Stimulated activated CD4-positive, alpha-beta T cell treated with anti-CD3 and anti-CD28 coated beads, Interleukin-2, amount 100 ng/mL, for 24 hours (primary cell): ENCODE data around the gene CLASP2.

Source experiments
- DNase-seq, 2 donors: peaks; one replicate each; pipeline ENCODE4 v3.0.0-alpha.2; 2020

CLASP2 gene

DNA sequence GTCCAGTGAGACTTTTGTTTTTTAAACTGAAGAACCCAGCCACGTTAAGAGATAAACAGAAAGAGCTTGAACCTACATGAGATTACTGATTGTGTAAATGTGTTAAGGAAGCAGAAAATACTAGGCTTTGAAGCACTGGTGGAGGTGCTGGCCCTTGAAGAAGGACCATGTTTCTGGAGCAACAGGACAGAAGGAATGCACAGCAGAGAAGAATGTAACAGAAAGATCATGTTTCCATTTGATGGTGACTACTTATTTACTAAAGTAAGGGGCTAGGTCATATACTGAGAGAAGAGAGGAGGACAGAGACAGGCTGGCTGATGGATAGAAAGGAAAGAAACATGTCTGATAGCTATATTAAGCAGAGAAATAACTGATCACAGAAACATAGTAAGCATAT is 88.8 kb downstream of the CLASP2 start:
- no peak for DNase-seq

DNA sequence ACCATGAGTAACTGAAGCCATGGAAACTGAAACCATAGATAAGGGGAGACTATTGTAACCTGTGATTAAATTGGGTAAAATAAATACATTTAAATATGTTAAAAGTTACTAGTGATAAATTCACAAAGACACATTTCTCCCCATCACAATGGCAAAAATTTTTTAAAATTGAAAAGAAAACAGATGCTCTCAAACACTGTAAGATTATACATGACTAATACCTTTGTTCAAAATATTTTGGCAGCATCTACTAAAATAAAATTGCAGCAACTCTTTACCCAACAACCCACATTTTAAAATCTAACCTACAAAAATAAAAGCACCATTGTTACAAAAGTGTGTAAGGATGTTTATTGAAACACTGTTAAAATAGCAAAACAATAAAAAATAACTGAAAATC is 93.3 kb downstream of the CLASP2 start:
- DNase-seq = no peak

DNA sequence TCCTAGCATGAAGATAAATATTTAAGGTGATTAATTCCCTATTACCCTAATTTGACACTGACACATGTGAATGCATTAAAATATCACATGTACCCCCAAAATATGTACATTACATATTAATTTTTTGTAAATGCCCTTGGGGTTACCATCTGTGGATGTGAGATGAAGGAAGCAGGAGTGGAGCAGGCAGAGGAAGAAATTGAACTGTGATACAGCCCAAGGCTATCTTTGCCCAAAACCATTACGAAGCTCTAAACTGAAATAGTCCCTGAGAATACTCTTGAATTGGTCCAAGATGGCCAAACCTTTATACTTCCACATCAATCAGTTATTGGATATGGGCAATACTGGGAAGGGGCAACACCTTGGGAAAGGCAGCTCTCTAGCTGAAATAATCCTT is 105.0 kb downstream of the CLASP2 start:
- DNase-seq = no peak

DNA sequence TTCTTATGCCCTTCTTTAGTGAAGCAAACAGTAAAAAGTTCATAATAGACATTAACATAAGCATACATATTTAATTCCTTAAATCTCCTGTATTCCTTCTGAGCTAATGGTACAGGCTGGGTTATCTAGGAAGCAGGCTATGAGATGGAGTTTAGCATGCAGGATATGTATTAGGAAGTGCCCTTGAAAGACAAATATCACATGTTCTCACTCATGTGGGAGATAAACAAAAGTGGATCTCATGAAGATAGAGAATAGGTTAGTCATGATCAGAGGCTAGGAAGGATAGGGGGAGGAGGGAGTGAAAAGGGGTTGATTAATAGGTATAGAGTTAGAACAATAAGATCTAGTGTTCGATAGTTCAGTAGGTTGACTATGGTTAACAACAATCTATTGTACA is 105.4 kb downstream of the CLASP2 start:
- no peak for DNase-seq

DNA sequence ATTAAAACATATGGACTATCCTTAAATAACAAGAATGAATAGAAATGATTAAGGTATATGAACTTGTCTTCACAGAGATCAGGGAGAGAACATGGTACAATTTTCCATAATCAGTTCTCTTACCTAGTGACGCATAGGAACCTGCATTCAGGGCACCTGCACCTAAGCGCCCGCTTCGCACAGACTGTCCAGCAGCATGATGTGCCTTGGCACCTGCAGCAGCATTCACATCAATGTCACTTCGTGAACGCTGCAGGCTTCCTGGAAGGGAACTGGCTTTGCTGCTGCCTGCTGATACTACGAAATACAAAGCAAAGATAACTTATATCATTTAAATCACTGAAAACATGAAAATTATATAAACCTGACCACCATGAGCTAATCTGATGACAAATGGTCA is 115.2 kb downstream of the CLASP2 start:
- no peak for DNase-seq

DNA sequence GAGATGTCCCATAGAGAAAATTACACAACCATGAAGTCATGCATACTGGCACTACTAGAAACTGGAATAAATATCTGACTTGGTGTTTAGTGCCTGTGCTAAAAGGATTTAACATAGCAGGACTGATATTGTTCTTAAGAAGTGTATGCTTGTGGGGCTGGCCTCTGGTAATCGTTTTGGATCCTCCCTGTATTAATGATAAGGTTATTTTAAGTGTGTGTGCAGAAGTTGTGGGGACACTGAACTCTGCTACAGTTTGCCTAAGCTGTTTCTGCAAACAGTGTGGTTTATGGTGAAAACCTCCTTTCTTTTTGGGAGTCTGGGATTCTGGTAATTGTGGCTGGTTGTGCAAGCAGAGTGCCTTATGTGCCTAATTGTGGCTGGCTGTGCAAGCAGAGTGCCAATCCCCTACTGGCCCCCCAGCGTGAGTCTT is 120.8 kb downstream of the CLASP2 start:
- DNase-seq = no peak

DNA sequence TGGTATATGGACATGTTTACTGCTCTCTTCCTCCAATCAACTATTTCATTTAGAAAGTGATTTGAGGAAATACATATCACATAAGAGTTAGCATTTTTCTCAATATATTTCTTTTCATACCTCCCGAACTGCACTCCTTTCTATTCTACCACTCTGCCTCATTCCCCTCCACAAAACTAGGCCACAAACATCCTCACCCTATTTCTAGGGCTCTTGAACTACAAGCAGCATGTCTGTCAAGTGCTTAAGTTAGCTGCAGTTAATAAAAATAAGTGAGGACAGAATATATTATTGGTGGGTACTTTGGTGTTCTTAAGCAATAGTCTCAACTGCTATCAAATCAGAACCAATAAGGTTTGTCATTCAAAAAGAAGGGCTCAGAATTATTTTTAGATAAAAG is 125.1 kb downstream of the CLASP2 start:
- no peak for DNase-seq

DNA sequence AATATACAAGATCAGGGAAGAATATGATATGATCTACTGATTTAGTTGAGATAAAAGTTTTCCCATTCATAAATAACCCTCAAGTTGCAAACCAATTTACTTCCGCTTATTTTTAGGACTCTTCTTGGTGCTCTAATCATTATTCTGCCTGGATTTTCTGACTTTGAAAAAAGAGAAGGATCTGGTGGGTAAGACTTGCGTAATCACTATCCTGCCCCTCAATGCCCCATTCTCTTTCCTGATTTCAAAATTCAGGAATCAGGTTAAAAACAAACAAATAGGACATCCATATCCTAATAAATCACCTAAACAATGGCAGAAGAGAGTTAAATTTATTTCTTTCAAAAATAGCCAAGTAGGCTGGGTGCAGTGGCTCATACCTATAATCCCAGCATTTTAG is 127.5 kb downstream of the CLASP2 start:
- DNase-seq = no peak

DNA sequence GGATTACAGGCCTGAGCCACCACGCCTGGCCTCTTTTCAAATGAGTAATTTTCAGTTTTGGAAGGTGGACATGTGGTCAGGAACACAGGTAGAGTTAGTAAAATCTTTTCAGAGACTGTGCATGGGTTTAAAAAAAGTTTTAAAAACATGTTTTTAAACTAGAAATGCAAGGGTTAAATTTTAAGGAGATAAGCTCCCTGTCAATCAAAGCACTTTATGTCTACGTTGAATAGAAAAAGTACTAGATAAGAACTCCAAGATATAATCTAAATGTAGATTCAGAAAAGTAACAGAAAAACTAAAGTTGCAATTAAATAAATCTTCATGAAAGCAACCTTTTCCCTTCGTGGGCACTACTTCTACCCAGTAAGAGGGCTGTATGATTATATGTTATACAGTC is 131.7 kb downstream of the CLASP2 start:
- DNase-seq = no peak

DNA sequence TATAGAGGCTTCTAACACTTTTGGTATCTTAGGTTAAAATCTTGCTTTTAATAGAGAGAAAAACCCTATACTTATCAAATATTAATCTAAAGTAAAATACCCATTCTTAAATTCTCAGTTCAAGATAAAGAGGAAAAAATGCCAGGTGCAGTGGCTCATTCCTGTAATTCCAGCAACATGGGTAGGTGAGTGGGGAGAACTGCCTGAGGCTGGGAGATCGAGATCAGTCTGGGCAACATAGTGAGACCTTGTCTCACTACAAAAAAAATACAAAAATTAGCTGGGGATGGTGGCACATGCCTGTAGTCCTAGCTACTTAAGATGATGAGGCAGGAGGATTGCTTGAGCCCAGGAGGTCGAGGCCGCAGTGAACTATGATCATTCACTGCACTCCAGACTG is 135.8 kb downstream of the CLASP2 start:
- DNase-seq = no peak

DNA sequence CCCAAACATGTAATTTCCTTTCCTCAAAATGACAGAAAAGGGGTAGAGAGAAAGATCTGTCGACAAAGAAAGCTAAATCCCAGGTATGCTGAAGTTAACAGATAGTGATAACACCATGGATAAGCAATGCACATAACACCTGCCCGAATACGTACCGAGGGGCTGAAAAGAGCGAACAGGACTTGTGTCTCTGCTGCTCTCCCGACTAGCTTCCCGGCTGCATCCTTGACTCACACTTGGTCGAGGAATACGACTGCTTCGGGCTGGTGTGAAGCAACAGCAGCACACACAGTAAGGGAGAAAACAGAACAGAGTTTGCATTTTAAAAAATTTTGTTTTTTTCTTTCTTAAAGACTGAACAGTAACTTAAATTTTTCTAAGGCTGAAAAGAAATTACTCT is 136.4 kb downstream of the CLASP2 start:
- DNase-seq = no peak

DNA sequence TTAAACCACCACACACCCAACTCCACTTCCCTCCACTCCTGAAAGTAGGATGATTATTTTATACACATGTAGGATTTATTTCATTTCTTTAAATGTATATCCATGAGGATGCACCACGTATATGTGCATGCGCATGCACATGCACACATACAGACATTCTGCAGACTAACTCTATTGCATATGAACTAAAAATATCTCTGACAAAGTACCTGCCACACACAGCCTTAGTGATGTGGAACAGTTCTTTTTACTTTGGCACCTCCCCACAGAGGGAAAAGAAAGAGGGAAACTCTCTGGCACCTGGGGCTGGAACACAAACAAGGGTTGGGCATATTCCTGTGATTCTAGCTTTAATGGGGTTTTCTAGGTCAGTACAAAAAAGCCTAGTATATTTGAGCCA is 138.2 kb downstream of the CLASP2 start:
- DNase-seq = no peak

DNA sequence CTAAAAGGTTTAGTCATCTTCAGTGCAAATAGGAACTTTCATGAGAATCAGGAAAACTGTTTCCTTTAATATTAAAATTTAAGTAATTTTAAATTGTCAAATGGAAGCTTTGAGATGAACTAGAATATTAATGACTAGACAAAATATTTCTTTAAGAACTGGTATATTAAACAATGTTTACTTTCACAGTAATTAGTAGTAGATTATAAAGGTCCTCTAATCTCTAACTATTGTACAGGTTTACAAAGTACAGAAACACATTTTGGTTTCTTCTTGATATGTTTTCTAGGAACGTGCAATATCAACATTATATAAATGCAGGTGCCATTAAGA is 138.9 kb downstream of the CLASP2 start:
- DNase-seq = no peak

DNA sequence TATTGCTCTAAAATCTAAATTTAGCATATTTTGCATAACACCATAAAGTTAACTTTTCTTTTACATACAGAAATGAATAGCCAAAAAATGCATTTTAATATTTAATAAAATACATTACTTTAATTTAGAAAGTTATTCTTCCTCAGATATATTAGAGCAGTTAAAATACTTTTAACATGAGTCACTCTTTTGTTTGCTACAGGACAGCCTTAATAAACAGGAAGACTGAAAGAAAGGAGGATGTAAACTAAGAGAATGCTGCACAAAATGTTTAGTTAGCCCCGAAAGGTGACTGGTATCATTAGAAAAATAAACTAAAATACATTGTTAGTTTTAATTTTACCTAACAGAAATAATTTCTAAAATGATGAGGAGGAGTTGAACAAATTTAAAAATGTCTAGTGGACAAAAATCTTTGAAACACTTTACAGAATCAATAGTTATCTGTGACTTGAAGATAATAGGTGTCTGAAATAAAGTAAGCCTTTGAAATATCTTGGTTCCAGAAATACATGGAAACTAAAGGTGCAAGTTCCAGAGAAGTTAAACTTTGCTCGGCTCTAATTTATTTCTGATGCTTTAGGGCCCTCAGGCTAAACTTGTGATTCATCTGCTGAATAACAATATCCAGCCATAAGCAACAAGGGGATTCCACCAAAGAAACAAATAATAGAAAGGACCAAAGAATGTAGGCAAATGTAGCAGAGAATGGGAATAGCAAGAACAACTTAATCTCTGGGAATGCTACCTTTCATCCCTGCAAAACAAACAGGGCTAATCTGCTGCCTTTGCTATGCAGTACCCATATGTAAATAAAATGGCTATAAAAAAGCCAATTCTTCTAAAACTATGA is 139.5 kb downstream of the CLASP2 start:
- DNase-seq = no peak

DNA sequence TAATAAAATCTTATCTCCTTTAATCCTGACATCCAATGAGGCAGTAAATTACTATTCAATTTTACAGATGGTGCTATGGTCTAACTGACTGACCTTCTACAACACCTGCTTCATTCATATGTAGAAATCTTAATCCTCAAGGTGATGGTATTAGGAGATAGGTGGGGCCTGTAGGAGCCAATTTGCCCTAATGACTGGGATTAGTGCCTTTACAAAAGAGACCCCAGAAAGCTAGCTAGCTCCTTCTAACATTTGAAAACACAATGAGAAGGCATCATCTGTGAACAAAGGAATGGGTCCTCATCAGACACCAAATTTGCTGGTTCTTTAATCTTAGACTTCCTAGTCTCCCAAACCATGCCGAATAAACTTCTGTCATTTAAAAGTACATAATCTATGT is 140.5 kb downstream of the CLASP2 start:
- DNase-seq = no peak

DNA sequence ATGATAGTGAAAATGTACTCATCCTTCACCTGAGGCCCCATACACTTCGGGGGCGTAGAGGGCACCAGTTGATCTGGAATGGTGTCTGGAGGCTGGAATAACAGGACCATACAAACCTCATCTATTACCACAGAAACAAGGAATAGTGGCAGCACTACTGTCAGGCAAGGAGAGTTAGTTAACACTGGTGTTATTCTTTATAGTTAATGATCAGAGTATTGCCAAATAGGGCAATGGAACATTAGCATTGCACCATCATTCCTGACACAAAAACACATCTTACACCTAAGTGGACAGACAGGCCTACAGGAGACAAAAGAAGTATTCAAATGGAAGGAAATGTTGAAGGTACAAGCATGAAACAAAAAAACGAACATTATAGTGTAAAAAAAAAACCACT is 140.9 kb downstream of the CLASP2 start:
- DNase-seq = no peak

DNA sequence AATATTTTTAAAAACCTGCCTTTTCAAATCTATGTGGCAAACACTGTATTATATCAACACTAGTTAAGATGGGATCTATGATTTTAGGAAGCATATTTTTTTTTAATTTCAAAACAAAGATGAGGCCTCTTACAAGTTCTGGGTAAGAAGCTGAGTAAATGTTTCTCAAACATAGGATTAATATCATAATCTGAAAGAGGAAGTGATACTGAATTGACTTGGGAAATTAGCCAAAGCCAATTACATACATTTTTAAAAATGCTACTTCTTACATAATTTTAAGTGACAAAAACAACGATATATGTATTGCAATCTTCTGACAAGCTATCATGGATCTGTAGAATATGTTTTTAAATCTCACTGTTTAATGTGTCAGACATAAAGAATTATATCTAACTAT is 142.7 kb downstream of the CLASP2 start:
- no peak for DNase-seq

DNA sequence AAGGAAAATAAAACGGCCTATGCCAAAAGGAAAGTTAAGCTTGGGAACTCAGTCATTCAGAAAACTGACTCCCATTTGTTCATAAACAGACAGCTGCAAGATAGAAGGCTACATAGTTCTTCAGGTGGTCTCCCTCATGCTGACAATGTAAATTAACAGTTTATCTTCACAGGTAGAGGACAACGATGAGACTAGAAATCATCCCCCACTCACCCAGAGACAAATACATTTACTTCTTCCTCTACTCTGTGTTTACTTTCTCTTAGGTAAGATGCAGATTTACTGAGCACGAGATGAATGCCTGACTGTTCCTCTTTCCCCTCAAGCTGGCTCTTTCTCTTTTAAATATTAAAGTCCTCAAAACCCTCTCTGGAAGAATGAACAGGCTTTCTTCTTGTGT is 160.2 kb downstream of the CLASP2 start:
- DNase-seq = no peak

DNA sequence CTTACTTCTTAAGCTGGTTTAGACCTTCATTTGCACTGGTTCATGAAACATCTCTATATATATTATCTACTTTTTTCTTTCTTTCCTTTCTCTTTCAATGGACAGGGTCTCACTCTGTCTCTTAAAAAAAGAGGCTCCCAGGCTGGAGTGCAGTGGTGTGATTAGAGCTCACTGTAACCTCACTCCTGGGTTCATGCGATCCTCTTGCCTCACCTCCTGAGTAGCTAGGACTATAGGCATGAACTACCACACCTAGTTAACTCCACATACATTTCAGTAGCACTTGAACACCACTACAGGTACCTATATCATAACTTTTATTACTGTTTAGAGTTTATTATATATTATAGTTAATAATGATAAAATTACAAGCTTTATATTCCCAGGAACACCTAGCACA is 160.8 kb downstream of the CLASP2 start:
- DNase-seq = no peak

DNA sequence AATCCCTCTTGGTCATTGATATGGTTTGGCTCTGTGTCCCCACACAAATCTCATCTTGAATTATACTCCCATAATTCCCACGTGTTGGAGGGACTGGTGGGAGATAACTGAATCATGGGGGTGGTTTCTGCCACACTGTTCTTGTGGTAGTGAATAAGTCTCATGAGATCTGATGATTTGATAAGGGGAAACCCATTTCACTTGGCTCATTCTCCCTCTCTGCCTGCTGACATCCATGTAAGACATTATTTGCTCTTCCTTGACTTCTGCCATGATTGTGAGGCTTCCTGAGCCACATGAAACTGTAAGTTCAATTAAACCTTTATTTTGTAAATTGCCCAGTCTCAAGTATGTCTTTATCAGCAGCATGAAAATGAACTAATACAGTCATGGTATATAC is 171.0 kb downstream of the CLASP2 start:
- DNase-seq = no peak

DNA sequence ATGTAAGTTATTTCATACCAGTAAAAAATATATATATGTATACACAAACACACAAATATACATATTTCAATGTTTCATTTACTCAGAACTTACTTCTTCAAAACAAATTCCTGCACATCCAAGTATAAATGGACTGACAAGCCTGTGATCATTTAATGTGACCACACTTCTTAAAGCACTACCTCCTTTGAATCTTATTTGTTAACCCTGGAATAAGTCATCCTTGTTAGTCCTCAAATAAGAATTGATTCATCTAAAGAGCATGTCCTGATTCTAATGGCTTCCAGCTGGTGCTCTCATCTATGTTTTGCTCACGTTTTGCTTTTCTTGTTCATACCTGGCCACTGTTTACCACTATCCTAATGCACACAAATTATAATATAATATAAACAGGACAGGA is 173.9 kb downstream of the CLASP2 start:
- DNase-seq = no peak

DNA sequence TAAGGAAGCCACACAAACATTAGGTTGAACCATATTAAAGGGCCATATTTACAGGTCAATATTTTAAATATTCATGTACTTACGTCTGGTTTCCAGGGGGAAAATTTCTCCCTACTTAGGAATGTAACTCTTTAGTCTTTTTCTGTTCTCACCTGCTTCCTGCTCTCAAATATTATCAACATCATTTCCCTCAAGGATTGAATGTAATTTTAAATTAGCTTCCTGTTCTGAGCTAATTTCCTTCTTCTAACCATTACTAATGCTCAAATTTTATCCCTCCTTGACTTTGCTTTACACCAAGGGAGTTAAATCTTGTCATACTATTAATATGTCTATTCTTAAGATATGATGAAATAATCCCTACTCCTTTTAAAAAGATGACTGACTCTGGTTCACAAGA is 174.5 kb downstream of the CLASP2 start:
- no peak for DNase-seq

DNA sequence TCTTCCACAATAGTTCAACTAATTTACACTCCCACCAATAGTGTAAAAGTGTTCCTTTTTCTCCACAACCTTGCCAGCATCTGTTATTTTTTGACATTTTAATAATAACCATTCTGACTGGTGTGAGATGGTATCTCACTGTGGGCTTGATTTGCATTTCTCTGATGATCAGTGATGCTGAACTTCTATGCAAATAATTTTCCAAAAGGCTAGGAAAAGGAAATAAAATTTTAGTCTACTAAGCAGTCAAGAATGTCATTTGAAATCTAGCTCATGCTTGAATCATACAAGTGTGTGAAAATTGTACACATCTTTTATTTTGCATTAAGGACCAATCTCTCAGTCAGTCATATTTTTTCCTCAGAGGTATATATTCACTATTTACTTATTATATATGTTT is 176.1 kb downstream of the CLASP2 start:
- no peak for DNase-seq

DNA sequence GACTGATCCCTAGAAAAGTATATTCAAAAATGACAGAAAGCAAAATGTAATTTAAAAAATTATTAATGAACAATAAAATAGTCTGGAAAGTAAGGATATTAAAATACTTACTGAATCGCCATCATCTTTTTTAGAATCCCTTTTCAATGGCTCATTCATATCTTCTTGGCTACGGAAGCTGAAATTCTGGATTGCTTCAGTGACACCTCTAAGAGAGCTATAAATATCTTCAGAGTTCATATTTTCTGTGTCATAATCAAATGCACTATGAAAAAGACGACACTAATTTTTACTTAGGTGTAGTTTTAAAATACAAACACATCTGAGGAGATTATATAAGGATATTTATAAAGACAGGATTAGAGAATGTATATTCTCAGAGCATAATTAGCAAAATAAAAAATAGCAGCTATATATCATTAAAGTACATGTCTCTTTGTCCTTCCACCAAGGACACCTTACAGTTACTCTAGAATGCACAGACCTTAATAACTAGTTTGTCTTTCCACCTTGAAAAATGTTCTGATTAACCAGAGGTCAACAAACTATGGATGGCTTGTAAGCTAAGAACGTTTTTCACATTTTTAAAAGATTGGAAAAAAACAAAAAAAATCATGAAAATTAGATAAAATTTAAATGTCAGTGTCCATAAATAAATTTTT is 179.2 kb downstream of the CLASP2 start:
- DNase-seq = no peak

DNA sequence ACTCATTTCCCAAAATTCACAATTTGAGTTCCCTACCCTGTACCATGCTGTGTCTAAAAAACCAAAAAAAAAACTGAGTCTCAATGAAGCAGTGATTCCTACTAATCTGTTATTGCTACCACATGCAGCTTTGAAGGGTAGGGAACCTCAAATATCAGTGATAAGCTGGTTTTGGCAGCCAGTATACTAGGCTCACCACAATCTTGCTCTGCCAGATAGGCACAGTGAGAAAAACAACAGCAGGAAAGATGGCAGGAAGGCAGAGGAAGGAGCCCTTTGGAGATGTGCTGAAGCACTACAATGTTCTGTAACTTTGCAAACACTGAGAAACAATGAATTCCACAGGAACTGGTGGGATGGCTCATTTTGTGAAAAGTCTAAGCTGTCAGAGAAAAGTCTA is 180.9 kb downstream of the CLASP2 start:
- no peak for DNase-seq
